ENCODE results near the gene LPIN2.

DNA sequence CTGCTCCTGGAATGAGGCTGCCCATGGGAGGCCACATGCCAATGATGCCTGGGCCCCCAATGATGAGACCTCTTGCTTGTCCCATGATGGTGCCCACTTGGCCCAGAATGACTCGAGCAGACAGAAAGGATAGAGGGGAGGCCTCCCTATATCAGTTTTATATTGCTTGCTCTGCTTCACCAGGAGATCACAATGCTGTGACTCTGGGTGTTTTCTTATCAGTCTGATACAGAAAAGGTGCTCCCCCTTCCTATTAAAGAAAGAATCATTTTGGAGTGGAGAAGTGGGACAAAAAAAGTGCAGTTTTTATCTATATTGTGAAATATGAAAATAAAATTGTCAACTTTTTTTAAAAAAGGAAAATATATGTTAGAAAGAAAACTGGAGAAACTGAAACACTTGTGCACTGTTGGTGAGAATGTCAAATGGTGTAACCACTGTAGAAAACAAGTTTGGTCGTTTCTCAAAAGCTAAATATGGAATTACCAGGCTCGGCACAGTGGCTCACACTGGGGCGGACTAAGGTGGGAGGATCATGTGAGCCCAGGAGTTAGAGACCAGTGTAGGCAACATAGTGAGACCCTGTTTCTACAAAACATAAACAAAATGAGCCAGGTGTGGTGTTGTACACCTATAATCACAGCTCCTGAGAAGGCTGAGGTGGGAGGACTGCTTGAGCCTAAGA is 21.8 kb downstream of the LPIN2 start:
- no peak for TF ChIP-seq CTCF (IDR thresholded peaks at IDR 0.05)
- no peak for TF ChIP-seq POLR2A (IDR thresholded peaks at IDR 0.05)
